OCI-LY7 (cell line): Measurements from ENCODE around the gene KATNBL1. TPM values are rescaled to one million over a fixed set of nuclear protein-coding genes. Genes with fewer than 3 reads are reported as not detected.

Source experiments
- Bru-seq: library from RNA; stranded (reverse); fragments of 400-500 nt; gene quantifications from one replicate; lab custom pipeline; 2021; lab: Mats Ljungman, UMichigan
- BruChase-seq, 2 experiments: library from RNA; stranded (reverse); fragments of 400-500 nt; gene quantifications; one replicate each; lab custom pipeline; 2021; lab: Mats Ljungman, UMichigan
- BruUV-seq: library from RNA; stranded (reverse); fragments of 400-500 nt; replicated peaks from 2 replicates; lab custom pipeline; 2021; lab: Mats Ljungman, UMichigan
- CTCF ChIA-PET: fragments of 300-600 bp; sonication (Branson Sonifier 250); formaldehyde crosslinking; loops from one replicate; lab custom pipeline; 2022; ENCODE audit warnings: antibody characterized with exemption; ENCODE audit not compliant: unreplicated experiment; lab: Charles Lee
- POLR2A ChIA-PET: fragments of 300-600 bp; sonication (Branson Sonifier 250); formaldehyde crosslinking; loops from one replicate; lab custom pipeline; 2022; ENCODE audit warnings: antibody characterized with exemption; lab: Charles Lee
- DNase-seq: peaks from one replicate; pipeline ENCODE4 v3.0.0-alpha.2; 2015; ENCODE audit warnings: low spot score
- H2AFZ ChIP-seq: fragments of 200-600 bp; sonication (generic), shearing (Covaris generic); 2 replicates; pipeline ENCODE4 v1.6.1; 2014; ENCODE audit warnings: mild to moderate bottlenecking, antibody characterized with exemption, low read length, moderate library complexity
- H3K27ac ChIP-seq: fragments of 200-600 bp; sonication (generic); 2 replicates; pipeline ENCODE4 v1.5.1; 2014; ENCODE audit warnings: mixed run types, low read depth, mild to moderate bottlenecking, moderate library complexity, low read length, inconsistent platforms; ENCODE audit not compliant: poor library complexity, severe bottlenecking
- H3K36me3 ChIP-seq: fragments of 200-600 bp; sonication (generic); 2 replicates; pipeline ENCODE4 v1.6.1; 2014; ENCODE audit warnings: mild to moderate bottlenecking, antibody characterized with exemption, low read length, moderate library complexity, mixed read lengths; ENCODE audit not compliant: insufficient read depth
- H3K4me1 ChIP-seq: fragments of 200-600 bp; sonication (generic); 2 replicates; pipeline ENCODE4 v1.5.1; 2014; ENCODE audit warnings: mild to moderate bottlenecking, low read length; ENCODE audit not compliant: insufficient read depth, poor library complexity, severe bottlenecking
- H3K4me2 ChIP-seq: fragments of 200-600 bp; sonication (generic); 2 replicates; pipeline ENCODE4 v1.6.1; 2014; ENCODE audit warnings: mild to moderate bottlenecking, low read length
- H3K4me3 ChIP-seq: fragments of 200-600 bp; sonication (generic); 2 replicates; pipeline ENCODE4 v1.5.1; 2014; ENCODE audit warnings: mild to moderate bottlenecking, low read depth, low read length; ENCODE audit not compliant: poor library complexity, severe bottlenecking
- H3K79me2 ChIP-seq: fragments of 200-600 bp; sonication (generic); 2 replicates; pipeline ENCODE4 v1.6.1; 2016; ENCODE audit warnings: low read depth, mild to moderate bottlenecking, low read length, moderate library complexity, mixed read lengths; ENCODE audit not compliant: insufficient read depth
- H3K9me2 ChIP-seq: fragments of 200-600 bp; sonication (generic); 2 replicates; pipeline ENCODE4 v1.6.1; 2016; ENCODE audit warnings: mild to moderate bottlenecking, low read length, mixed read lengths; ENCODE audit not compliant: insufficient read depth
- H3K9me3 ChIP-seq: fragments of 200-600 bp; sonication (generic); 2 replicates; pipeline ENCODE4 v1.6.1; 2014; ENCODE audit warnings: mild to moderate bottlenecking, mixed run types, low read length, mixed read lengths
- H4K20me1 ChIP-seq: fragments of 200-600 bp; sonication (generic); 2 replicates; pipeline ENCODE4 v1.6.1; 2014; ENCODE audit warnings: mild to moderate bottlenecking, antibody characterized with exemption, low read length, moderate library complexity, mixed read lengths; ENCODE audit not compliant: insufficient read depth
- CTCF ChIP-seq: fragments of 200-600 bp; sonication (generic); conservative IDR thresholded peaks from 2 replicates; pipeline ENCODE4 v1.5.1; 2014; ENCODE audit warnings: mild to moderate bottlenecking, antibody characterized with exemption, low read length, moderate library complexity, mixed read lengths
- EZH2phosphoT487 ChIP-seq: fragments of 200-600 bp; sonication (generic); IDR thresholded peaks from 2 replicates; pipeline ENCODE4 v1.6.1; 2018; ENCODE audit warnings: low read depth, borderline replicate concordance, mild to moderate bottlenecking, mixed run types, antibody characterized with exemption, low read length, moderate library complexity, mixed read lengths
- intact Hi-C: fragments of 100-400 bp; cut with micrococcal nuclease; formaldehyde crosslinking; loops from one replicate; pipeline ENCODE4 v1.10.0; 2022; ENCODE audit not compliant: unreplicated experiment
- long read RNA-seq: library from polyadenylated mRNA; stranded (forward); transcript quantifications from one replicate; pipeline ENCODE4 v2.0.0, GENCODE V29; 2022
- total RNA-seq, 2 experiments: library from RNA; depleted of rRNA in 1 of 2; stranded (reverse); fragments of >200 nt in 1 of 2; shearing (Covaris generic) in 1 of 2; gene quantifications; 2 replicates each; pipeline ENCODE4 v1.2.3, GENCODE V29; 2014 to 2022

KATNBL1 gene
- total RNA-seq (2014; rRNA removed; shearing (Covaris generic)) (44.8 and 47.5 TPM in 2 replicates), total RNA-seq (2022) (64.6 and 77.2 TPM in 2 replicates), Bru-seq, nascent RNA (percentile 79 among the genes with signal in this experiment), BruChase-seq, experiment 1, labeled RNA remaining after a 6-hour chase (percentile 84 among the genes with signal in this experiment), BruChase-seq, experiment 2, labeled RNA remaining after a 2-hour chase (percentile 82 among the genes with signal in this experiment)
- long read RNA-seq, transcript KATNBL1-201 (10 exons, 2,723 nt) = major isoform, 51 of 88 reads
- long read RNA-seq, partial matches to known transcripts = 0 of 88 reads
- long read RNA-seq, other reads (novel, unspliced or antisense) = 33 of 88 reads

- Histone ChIP-seq H3K9me3 (no peaks in the 10 kb centered on the region), H3K27ac (peak within 1 kb of the TSS; percentile 54), H3K9me2 (no peaks in the 10 kb centered on the region), H3K79me2 (peaks cover 29% of the 10 kb centered on the region), H4K20me1 (0 out of 2 replicates have a peak, but pooled peaks cover 7% of the 10 kb centered on the region), H3K4me2 (peak within 1 kb of the TSS; percentile 68), H3K36me3 (peaks cover 14% of the 10 kb centered on the region), H3K4me3 (peak within 1 kb of the TSS; percentile 79), H2AFZ (peak within 1 kb of the TSS; percentile 76), H3K4me1 (peaks cover 14% of the 10 kb centered on the region)
- intact Hi-C loops = loop anchor here (1.0 to 10.0 kb wide), 6 partner anchors 99 to 378 kb away; partner anchors contain the start of genes EMC7, LPCAT4, PGBD4 and SLC12A6
- BruUV-seq = no TSS peak
- POLR2A ChIA-PET = interaction anchor here (0.7 to 2.8 kb wide), 7 partner anchors 16 to 159 kb away, joined by 3 to 11 read pairs (median 4); partner anchors contain the start of genes EMC7 and PGBD4
- DNase-seq = peak; percentile 97
- CTCF ChIA-PET = interaction anchor here (0.6 to 1.4 kb wide), 5 partner anchors 9 to 1058 kb away, joined by 3 read pairs; no protein-coding TSS in a partner anchor
- TF ChIP-seq EZH2phosphoT487 (no peak), CTCF (peak; percentile 85)
Observed at GRCh38 chr15:34209421-34210282, at the start of gene KATNBL1. Gene KATNBL1 (minus strand): TSS chr15:34210096. CDS start chr15:34163676, 46,420 bp downstream.

GRCh38 chr15:34259566-34259965, 49.7 kb upstream of the KATNBL1 start:
- BruUV-seq = no TSS peak
- Histone ChIP-seq H3K9me3 (no peaks in the 10 kb centered on the region), H3K79me2 (no peaks in the 10 kb centered on the region), H3K27ac (no peak overlapping the region), H3K4me2 (no peak overlapping the region), H2AFZ (no peak overlapping the region), H3K4me1 (no peaks in the 10 kb centered on the region), H4K20me1 (no peaks in the 10 kb centered on the region), H3K4me3 (no peak overlapping the region), H3K36me3 (no peaks in the 10 kb centered on the region), H3K9me2 (no peaks in the 10 kb centered on the region)
- TF ChIP-seq CTCF = no peak
- TF ChIP-seq EZH2phosphoT487 = no peak
- ChIA-PET CTCF (no interaction called here), POLR2A (interaction anchor here (0.7 kb wide), 1 partner anchor 16 kb away, joined by 4 read pairs; no protein-coding TSS in a partner anchor)
- intact Hi-C loops = no loop called here
- DNase-seq = no peak
